GM21717 (cell line): ENCODE measurements around the gene ST7.
"Not testable (repeated sequence)": the region's sequence is repeated elsewhere in the genome, so short reads cannot be mapped to it uniquely, and the experiment has no call there.

Experiments used
- ATAC-seq: cut with Tn5 transposase; IDR thresholded peaks from one replicate; pipeline ENCODE4 v1.9.1; 2021; ENCODE audit warnings: mild to moderate bottlenecking, moderate library complexity; ENCODE audit not compliant: unreplicated experiment

Gene ST7

DNA sequence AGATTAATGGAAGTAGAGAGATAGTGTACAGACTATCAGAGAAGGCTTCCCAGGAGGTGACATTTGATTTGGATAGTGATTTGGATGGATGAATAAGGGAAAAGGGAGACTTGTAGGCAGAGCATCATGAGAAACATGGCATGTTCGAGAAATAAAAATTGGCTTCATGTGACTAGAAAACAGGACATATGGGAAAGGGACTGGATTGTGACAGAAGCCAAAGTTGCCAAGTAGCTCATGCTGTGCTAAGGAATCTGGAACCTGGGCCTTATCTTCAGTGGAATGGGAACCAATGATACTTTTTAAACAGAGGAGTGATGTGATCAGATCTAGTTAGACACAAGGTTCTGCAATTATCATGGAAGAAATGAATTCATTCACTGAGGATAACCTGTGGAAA, 168.7 kb downstream of the ST7 start:
- not testable (repeated sequence) for ATAC-seq

DNA sequence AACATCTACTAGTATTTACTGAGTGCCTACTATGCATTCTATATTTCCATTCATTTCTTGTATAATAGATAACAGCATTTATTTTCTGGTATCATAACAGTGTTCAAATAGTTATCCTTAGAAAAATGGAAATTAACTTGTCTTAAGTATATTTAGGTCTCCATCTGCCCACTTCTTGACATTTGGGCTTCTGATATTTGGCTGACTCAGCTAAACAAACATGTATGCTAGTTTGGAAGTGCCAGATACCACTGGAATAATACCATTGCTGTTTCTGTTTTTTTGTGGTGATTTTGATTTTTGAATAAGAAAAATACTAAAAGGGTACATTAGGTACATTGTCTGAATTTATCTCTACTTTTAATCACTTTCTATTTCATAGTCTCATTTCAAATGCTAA, 169.2 kb downstream of the ST7 start:
- no peak for ATAC-seq

DNA sequence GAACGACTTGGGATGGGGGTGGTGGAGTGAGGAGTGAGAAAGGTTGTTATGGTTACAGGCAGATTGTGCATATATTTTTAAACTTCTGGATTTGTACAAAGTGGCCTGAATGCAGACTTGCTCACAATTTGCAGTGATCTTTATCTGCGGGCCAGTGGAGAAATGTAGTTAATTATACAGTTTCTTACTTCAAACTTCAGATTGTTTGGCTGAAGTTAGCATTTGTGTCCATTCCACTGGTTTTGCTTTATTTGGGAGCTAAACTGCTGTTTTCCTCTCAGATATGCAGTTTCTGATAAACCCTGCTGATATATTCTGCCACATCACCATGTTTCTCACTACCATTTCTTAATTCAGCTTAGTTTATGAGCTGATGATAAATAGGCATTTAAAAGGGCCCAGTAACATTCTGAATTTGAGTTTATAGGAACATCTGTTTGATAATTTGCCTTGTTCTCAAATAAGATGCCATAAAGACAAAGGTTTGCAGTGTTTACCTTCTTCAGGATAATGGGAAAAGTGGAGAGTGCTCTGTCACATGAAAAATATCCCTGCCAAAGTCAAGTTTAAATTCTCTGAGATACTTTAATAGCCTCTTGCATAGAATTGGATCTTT, 170.1 kb downstream of the ST7 start:
- ATAC-seq = no peak

DNA sequence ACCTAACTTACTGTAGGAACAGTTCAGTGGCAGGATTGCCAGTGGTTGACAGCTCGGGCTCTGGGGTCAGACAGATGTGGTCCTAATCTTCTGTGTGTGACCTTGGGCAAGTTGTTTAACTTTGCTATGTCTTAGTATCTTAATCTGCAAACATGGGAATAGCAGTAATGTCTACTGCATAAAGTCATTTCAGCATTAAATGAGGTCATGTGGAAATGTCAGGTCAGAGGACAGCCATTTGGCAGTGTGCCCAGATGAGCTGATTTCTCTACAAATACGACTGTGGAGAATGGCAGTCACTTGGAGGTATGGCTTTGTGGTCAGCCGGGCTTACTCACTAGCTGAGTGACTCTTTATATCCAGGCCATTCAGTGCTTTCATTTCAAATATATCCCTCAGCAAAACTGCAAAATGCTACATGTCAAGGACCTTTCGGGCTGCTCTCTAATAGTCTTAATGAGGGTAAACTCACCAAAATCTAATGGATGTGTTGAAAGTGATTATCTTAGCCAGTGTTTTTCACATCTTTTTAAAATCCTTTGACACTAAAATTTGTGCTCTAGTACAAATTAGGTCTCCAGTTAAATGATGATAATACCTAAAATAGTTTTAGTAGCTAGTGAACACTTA, 171.4 kb downstream of the ST7 start:
- ATAC-seq = peak; percentile 86

DNA sequence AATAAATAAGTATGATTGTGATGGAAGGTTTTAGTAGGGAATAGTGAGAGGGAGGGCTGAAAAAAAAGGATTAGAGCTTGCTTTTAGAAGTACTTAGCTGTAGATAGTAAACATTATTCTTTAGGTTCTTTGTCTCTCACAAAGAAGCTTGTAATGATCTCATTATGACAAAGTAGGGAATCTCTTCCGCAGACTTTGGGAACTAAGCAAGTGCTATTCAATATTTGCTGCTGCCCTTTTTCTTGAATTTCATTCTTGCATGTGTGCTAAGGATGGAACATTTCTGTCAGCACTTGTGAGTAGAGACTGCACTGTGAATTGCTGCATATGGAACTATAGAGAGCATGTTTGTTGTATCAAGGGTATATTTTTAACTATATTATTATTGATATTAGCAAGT, 173.4 kb downstream of the ST7 start:
- ATAC-seq = no peak

DNA sequence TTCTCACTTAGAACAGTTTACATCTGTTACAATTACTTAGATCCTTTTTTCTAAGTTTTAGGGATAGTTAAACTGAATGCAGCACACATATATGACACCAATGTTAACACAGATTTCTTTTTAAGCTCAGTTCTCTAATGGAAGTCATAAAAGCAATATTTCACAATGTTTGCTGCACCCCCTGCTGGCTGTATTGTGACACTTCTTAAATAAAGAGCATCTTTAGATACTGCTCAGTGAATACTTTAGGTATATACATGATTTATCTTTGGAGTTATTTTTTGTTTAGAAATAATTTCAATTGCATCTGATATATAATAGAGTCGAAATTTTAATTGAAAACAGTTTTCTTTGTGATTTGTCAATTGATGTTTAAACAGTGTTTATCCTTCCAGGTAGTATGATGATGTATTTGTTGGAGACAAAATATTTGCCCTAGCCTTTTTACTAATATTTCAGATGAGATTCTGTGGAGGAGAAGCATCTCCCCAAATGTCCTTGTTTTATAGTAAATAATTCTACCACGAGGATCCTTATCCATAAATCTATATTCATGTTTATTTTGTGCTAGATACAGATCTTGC, 174.4 kb downstream of the ST7 start:
- peak; percentile 68 for ATAC-seq

DNA sequence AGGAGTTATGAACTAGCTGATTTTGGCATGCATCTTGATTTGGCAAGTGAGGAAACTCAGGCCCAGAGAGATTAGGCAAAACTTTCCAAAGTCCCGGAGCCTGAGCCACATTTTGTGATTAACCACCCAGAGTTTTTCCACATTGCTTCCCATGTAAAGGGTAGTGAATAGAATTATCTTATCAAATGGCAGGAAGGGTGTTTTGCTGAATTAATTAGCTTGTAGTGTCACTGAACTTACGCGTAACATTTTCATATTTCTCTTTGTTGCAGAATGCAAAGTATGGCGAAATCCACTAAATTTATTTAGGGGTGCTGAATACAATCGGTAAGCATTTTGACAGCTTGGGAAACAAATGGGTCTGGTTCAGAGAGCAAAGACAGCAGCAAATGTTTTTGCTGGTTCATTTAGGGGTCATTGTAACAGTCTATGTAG, 176.2 kb downstream of the ST7 start:
- ATAC-seq = no peak

DNA sequence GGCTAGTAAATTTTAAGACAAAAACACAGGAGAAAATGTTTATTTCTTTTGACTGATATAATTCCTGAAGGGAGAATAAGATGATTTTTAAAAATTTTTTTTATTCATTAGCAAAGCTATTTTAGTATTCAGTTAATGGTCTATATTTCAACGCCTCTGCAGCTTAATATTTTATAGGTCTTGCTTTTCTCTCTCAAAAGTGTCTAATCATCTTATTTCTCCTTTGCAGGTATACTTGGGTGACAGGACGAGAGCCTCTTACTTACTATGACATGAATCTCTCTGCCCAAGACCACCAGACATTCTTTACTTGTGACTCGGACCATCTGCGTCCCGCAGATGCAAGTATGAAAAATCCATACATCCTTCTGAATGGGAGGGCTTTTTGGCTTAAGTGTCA, 177.0 kb downstream of the ST7 start:
- no peak for ATAC-seq

DNA sequence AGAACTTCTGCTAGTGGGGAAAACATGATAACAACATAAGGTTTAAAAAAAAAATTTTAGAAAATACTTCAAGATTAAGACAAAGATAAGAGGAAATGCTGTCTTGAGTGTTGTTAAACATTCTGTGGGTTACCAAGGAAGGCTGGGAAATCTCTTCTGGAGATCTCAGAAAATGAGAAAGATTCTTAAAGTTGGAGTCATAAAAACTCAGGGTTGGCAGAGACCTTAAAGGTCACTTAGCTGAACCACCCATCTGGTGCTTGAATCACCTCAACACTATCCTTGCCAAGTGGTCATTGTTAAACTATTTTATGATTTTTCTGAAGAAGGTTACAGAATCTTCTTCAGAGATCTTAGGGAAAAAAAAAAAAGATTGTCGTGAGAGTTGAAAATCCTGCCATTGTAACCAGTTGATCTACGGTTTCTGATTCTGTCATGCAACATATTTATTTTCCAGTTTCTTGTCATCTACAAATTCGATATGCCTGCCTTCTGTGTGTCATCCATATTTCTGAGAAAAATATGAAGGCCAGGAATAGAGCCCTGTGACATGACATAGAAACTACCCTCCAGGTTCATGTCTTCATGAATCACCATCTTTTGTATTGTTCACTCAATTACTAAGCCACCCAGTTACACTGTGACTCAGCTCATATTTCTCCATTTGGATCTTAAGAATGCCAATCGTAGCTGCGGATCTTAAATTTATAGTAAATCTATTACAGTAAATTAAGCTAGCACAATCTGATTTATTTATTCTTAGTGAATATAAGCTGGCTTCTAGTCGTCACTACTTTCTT, 179.2 kb downstream of the ST7 start:
- no peak for ATAC-seq

DNA sequence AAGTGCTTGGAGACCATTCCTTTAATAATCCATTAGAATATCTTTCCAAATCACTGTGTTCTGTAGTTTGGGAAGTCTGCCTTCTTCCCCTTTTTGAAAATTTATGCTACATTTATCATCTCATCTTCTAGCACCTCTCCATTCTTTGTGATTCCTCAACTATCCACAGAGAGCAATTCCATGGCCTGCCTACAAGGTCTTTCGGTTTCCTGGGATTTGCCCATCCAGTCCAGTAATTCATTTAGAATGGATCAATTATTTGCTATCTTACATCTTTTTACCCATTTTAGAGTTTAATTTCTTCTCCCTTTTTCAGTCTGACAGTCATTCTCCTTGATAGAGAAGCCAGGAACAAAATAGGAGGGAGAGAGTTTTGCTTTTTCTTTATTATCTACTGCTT, 179.8 kb downstream of the ST7 start:
- no peak for ATAC-seq

DNA sequence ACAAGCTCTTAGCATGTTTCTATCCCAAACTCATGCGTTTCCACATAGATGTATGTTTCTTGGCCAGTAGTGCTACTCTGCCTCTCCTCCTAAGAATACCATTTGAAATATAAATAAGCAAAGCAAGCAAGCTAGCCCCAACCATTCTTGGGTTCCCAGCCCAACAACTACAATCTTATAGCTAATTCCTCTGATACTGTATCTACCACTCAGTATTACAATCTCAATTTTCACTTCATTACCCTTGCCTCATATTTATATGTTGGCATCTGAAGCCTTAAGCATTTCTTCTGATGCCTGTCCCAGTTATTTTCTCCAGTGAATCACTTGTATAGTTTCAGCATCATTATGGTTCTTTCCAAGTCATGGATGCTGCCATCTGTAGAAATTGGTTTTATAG, 181.1 kb downstream of the ST7 start:
- no peak for ATAC-seq

DNA sequence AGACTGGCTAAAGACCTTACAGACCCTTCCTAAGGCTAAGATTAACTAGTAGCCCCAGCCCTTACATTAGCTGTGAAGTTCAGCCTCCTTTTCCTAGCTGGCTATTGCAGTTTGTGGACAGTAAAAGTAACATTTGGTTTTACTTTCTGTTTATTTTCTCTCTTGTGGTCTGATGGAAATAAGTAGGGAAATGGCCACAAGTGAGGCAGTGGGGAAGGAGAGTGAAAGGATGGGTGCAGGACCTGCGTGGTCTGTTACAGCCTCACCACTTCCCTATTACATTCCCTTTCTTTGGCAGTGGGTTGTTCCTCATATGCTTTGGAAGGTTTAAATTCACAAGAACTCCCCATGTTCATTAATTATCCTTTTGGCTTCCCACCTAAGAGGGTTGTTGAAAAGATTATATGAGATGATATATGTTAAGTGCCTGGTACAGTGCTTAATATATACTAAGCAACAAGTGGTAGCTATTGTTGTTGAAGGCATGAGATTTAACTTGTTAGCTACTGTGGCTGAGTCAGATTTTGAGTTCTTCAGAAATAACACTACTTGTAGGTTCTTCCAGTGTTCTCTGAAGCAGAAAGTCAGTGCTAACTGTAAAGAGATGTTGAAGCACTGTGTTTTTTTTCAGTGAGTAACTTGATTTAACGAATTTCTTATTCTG, 181.7 kb downstream of the ST7 start:
- peak; percentile 77 for ATAC-seq

DNA sequence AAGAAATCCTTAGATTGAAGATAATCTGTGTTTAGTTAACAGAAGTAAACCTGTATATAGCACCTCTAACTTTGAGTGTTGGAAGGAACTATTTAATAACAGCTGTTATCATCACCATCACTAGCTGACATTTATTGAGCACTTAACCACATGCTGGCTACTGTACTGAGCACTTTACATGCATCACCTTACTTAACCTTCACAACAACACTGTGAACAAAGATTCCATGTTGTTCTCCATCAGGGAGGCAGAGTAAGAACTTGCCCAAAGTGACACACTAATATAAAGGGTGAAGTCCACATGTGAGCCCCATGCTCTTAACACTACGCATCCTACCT, 182.2 kb downstream of the ST7 start:
- no peak for ATAC-seq

DNA sequence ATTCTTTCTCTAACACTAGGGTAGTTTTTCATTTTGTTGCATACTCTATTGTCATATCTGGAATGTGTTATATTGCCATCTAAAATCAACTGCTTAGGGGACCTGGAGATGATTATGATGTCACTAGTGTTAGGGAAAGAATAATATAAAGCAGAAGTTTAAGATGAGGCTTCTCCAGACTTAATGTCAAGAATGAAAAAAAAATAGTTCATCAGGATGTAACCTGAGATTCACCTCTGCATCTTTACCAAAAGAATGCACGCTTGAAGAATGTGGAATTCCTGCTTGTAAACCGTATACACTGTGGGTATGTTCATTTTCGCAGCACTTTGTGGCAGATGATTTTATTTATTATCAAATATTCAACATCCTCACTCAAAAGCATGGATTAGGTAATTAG, 184.6 kb downstream of the ST7 start:
- no peak for ATAC-seq

DNA sequence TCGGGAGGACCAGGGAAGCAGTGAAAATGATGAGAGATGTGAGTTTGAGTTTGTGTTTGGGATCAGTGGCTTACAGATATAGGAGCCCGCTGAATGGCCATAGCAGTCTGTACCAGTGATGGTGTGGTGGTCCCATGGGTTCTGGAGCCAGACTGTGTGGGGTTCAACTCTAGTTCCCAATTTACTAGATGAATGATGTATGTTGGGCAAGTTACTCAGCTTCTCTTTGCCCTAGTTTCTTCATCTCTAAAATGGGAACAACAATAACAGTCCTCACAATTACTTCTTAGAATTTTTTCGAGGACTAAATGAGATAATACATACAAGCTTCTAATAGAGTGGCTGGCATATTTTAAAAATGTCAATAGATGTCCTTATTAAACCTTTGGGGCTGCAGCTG, 185.2 kb downstream of the ST7 start:
- no peak for ATAC-seq

DNA sequence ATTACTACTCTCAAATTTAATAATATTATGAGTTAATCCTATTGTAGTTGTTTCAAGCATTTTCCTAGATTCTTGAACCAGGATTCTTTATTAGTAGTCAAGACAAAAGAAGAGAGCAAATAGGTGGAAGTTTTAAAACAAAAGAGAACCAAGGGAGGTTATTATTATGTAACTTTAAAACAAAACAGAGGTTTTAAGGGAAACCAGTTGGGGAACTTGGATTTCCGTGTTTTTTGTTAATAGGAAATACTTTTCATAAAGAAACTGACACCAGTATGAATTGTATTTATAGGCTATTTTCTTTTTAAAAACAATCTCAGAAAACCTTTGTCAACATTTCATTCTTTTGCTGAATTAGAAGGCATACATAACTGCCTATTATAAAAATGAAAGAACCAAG, 185.7 kb downstream of the ST7 start:
- no peak for ATAC-seq

DNA sequence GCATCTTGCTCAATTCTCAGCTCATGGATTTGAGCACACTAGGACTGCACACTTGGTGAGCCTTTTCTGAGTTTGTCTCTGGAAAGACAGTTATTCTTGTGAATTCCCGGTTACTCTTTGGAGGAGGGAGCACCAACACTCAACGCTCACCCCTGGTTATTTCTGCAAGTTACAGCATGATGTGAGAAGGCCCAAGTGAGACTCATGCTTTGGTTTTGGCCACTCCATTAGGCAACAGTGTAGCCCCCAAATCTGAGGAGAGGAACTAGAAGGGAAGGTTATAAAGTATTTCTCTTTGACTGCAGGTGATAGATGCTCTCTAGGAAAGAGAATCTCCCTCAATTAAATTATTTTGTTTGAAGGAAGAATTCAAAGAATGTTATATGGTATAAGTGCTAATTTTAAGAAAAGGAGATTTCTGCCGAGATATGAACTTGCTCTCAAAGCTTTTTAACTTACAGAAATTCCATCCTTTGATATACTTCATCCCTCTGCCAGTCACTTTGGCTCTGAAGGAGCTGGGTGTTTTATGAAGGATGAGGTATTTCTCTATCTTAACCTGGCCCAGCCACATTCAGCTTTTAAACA, 186.2 kb downstream of the ST7 start:
- no peak for ATAC-seq

DNA sequence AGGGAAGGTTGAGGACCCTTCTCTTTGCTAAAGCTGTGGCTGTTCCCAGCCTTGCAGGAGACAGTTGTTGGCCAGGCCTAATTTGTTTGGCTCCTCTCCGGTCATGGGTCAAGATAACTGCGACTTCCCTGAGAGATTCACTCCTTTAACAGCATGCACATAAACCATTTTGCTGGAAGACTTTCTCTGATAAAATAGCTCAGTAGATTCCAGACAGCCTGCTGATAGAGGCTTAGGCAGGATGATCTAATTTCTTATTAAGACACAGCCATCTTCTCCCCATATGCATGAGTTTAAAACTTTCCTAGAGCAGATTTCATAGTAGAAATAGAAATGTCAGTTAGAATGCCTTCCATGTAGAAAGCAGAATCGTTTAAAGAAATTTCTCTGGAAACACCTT, 187.6 kb downstream of the ST7 start:
- ATAC-seq = no peak

DNA sequence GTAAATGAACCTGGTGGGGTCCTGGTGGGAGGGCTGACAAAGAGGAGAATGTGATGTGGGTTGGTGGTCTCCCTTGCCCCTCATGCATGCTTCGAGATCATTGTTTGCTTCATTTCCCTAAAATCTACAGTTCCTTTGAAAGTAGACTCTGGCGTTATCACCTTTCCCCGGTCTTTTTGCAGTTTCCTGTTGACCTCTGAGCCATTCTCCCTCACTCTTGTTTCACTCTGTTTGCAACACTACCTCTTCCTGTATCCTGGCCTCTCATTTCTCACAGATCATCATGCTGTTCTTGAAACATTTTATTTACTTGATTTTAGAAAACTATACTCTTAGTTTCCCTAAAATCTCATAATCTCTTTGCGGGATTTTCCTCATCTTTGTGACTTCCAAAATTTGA, 189.8 kb downstream of the ST7 start:
- ATAC-seq = no peak

DNA sequence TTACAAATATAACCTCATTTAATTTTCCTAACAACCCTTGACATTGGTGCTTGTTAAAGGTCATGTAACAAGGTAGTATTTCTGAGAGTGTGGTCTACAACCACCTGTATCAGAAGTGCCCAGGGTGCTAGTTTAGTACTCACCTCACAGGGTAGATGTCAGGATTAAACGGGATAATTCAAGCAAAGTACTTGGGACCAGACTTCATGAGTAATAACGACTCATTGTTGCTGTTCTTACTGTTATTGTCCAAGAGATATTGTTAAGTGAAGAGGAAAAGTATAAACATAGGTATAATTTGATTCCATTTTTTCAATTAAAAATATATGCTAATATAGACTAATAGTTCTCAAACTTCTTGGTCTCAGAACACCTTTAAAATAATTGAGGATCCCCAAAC, 190.3 kb downstream of the ST7 start:
- ATAC-seq = no peak

DNA sequence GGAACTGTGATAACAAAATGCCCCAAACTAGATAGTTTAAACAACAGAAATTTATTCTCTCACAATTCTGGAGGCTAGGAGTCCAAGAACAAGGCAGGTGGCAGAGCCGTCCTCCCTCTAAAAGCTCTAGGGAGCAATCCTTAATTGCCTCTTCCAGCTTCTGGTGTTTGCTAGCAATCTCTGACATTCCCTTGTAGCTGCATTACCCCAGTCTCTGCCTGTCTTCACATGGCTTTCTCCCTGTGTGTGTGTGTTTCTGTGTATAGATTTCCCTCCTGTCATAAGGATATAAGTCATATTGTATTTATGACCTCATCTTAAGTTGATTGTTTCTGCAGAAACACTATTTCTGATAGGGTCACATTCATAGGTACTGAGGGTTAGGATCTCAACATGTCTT, 192.0 kb downstream of the ST7 start:
- ATAC-seq = no peak
